WERI-Rb-1 (cell line): ENCODE data around the gene AMMECR1.

Source experiments
- DNase-seq: peaks from one replicate; pipeline ENCODE4 v3.0.0-alpha.2; 2020
- H3K27ac ChIP-seq: fragments of 250-450 bp; sonication (Bioruptor Pico); 2 replicates; pipeline ENCODE4 v1.5.1; 2020; ENCODE audit warnings: mild to moderate bottlenecking, moderate library complexity
- H3K27me3 ChIP-seq: fragments of 250-450 bp; sonication (Bioruptor Pico); 2 replicates; pipeline ENCODE4 v1.5.1; 2021; ENCODE audit warnings: mild to moderate bottlenecking, low read depth, moderate library complexity; ENCODE audit not compliant: insufficient read depth, severe bottlenecking
- H3K36me3 ChIP-seq: fragments of 250-450 bp; sonication (Bioruptor Pico); 2 replicates; pipeline ENCODE4 v1.5.1; 2020; ENCODE audit warnings: mild to moderate bottlenecking, moderate library complexity
- H3K4me3 ChIP-seq: 2 replicates; pipeline ENCODE4 v1.5.1; 2011; ENCODE audit warnings: low read depth, mild to moderate bottlenecking, control low read depth, low read length
- H3K9me3 ChIP-seq: fragments of 250-450 bp; sonication (Bioruptor Pico); 2 replicates; pipeline ENCODE4 v1.5.1; 2021; ENCODE audit warnings: mild to moderate bottlenecking, moderate library complexity; ENCODE audit not compliant: severe bottlenecking
- TF ChIP-seq, protein P1 (sequence below): IDR thresholded peaks from 2 replicates; pipeline ENCODE4 v1.5.1; 2011; ENCODE audit warnings: low read depth, mild to moderate bottlenecking, control low read depth, inconsistent platforms, low read length

Gene AMMECR1

DNA sequence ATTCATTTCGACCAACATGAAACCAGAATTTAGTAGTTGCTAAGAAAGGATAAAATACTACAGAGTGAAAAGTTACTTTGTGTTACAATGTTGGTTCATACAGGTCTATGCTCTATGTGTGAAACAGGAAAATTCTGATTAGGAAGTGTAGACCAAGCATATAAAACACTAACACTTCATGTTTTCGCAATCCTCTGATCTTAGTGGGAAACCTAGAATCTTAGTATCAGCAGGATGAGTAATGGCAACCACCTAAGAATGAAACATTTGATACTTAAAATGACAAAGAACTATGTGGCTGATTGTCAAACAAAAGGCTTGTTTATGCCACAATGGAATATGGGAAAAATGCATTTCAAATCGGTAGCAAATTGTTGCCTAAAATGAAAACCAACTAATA is 116.1 kb downstream of the AMMECR1 start:
- no peaks in the 10 kb centered on the region for H3K36me3 ChIP-seq
- TF ChIP-seq, protein P1, sequence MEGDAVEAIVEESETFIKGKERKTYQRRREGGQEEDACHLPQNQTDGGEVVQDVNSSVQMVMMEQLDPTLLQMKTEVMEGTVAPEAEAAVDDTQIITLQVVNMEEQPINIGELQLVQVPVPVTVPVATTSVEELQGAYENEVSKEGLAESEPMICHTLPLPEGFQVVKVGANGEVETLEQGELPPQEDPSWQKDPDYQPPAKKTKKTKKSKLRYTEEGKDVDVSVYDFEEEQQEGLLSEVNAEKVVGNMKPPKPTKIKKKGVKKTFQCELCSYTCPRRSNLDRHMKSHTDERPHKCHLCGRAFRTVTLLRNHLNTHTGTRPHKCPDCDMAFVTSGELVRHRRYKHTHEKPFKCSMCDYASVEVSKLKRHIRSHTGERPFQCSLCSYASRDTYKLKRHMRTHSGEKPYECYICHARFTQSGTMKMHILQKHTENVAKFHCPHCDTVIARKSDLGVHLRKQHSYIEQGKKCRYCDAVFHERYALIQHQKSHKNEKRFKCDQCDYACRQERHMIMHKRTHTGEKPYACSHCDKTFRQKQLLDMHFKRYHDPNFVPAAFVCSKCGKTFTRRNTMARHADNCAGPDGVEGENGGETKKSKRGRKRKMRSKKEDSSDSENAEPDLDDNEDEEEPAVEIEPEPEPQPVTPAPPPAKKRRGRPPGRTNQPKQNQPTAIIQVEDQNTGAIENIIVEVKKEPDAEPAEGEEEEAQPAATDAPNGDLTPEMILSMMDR: no peak
- H3K9me3 ChIP-seq: no peaks in the 10 kb centered on the region
- no peak overlapping the region for H3K4me3 ChIP-seq
- H3K27ac ChIP-seq: no peak overlapping the region
- DNase-seq: no peak
- no peaks in the 10 kb centered on the region for H3K27me3 ChIP-seq

DNA sequence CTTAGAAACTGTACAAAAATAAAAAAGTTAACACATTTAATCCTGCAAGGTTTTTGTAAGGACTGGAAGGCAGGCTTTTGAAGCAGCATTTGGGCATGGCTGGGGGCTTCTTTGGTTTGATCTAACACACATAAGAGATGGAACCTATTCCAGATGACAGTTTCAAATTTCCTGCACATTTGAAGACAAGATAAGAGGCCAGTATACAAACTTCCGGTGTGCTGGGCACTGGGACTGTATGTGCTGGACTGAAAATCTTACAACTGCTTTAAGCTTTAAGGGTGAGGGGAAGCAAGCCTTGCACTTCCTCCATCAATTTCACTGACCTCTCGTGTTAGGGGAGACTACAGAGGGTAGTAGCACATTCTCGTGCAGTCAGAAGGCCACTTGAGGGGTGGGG is 122.9 kb downstream of the AMMECR1 start:
- H3K9me3 ChIP-seq: no peaks in the 10 kb centered on the region
- H3K27me3 ChIP-seq: no peaks in the 10 kb centered on the region
- H3K4me3 ChIP-seq: no peak overlapping the region
- TF ChIP-seq, protein P1: no peak
- DNase-seq: no peak
- H3K36me3 ChIP-seq: no peaks in the 10 kb centered on the region; the same call in 1 of the 2 replicates
- H3K27ac ChIP-seq: no peak overlapping the region

DNA sequence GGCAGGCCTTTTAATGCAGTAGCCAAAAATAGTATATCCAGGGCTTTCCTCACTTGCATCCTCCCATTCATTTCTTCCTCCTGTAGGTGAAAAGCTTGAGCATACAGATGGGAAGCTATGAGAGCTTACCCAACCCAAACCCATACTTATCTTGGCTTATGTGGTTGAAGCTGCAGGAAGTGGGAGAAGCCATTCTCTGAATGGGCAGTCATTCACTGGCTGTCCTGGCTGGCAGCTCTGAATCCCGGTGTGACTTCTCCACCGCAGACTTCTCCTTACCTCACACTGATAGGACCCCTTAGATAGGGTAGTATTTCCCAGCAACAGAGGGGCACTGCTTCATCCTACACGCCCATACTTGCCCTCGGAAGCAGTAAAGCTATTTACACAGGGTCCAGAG is 125.4 kb downstream of the AMMECR1 start:
- Histone ChIP-seq H3K4me3 (no peak overlapping the region), H3K27me3 (no peaks in the 10 kb centered on the region), H3K27ac (no peak overlapping the region), H3K36me3 (no peaks in the 10 kb centered on the region; the same call in 1 of the 2 replicates), H3K9me3 (no peaks in the 10 kb centered on the region)
- TF ChIP-seq, protein P1: no peak
- no peak for DNase-seq

DNA sequence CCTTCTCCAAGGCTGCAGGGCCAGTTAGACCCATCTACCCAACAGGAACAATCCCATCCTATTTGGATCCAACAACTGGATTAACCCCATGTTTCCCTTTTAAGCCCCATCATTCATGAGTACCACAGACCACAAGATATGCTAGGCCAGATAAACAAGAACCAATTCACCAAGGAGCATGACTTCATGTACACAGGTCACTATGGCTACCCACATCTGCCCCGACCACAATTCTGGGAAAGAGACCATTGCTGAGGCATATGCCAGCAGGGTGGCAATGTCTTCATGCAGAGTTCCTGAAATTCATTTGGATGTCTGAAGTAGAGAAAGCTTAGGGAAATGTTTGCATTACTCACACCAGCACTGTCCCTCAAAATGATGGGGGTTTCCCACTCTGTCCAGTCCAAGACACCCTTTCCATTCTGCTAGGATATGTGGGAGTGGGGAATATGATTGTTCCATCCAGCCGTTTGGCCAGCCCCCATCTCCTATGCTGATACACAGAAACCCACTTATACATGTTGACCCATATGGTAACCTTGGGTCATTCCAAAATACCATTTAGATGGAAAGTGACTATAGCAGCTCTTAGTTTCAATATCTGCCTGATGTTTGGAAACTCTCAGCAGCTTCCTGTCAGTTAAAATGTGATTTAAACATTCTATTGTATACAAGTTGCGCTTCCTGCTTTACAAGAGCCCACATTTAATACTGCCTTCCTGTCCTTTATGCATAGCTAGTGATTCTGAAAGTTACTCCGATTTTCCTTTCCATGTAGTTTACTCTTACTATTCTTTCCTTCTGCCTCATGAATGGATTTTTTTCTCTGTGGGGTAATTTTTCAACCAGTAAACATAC is 129.0 kb downstream of the AMMECR1 start:
- TF ChIP-seq, protein P1: no peak
- H3K36me3 ChIP-seq: no peaks in the 10 kb centered on the region; the same call in 1 of the 2 replicates
- no peak overlapping the region for H3K4me3 ChIP-seq
- DNase-seq: no peak
- H3K9me3 ChIP-seq: no peaks in the 10 kb centered on the region
- H3K27ac ChIP-seq: no peak overlapping the region
- no peaks in the 10 kb centered on the region for H3K27me3 ChIP-seq

DNA sequence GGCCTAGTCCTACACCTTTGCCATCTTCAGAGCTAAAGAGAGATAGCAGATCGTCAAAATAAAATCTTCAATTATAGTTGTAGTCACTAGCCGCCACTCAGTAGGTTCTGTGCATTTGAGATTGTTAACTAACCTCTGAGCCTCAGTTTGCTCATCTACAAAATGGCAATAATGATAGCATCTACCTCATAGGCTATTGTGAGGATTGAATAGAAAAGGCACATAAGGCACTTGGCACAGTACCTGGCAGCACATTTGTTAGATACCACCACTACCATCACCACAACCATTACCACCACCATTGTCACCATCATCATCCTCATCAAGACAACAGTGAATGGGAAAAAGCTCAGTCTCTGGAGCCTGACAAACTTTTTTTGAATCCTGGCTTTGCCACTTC is 134.6 kb downstream of the AMMECR1 start:
- no peaks in the 10 kb centered on the region for H3K9me3 ChIP-seq
- TF ChIP-seq, protein P1: no peak
- no peak overlapping the region for H3K4me3 ChIP-seq
- H3K27ac ChIP-seq: no peak overlapping the region
- no peak for DNase-seq
- no peaks in the 10 kb centered on the region for H3K27me3 ChIP-seq
- peaks cover 4% of the 10 kb centered on the region for H3K36me3 ChIP-seq
